ENCODE data around the gene TTC38.

Gene TTC38

DNA sequence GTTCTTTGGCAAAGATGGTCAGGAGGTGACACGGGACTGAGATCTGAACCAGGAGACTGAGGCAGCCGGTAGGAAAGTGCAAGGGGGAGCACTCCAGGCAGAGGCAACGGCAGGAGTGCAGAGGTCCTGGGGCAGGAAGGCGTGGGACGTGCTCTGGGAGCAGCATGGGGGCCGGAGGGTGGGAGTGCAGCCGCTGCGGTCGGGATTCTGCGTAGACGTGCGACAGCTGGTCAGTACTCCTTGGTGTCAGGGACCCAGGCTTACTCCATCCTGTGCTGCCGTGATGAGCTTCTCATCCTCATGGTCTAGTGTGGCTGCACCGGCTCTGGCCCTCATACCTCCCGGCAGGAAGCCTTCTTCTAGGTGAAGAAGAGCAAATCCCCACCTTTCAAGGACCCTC lies 50.8 kb downstream of the TTC38 start:
- ChIA-PET CTCF (interaction anchor here (7.5 kb wide), 1 partner anchor 197 kb away, joined by 65 read pairs; no protein-coding TSS in a partner anchor), POLR2A (interaction anchor here (1.2 kb wide), 1 partner anchor 14 kb away, joined by 3 read pairs; no protein-coding TSS in a partner anchor)
- Histone ChIP-seq H3K9me3 (ENCODE audit: control insufficient read depth, insufficient read depth, low read depth, low read length) (no peaks in the 10 kb centered on the region), H3K27ac (ENCODE audit: extremely low read depth, low read depth, low read length) (no peak overlapping the region), H3K4me3 (ENCODE audit: low read depth, low read length) (no peak overlapping the region), H3K36me3 (ENCODE audit: control insufficient read depth in 2 of 2, insufficient read depth in 1 of 2, low read length in 2 of 2) (peaks cover 63 to 95% of the 10 kb centered on the region in 2 experiments), H3K4me1 (ENCODE audit: control insufficient read depth, insufficient read depth, low read length) (no peaks in the 10 kb centered on the region)
- no peak for TF ChIP-seq ZNF2 (tag by site-specific recombination; IDR thresholded peaks at IDR 0.05)
- TF ChIP-seq SCRT2 (tag by site-specific recombination; IDR thresholded peaks at IDR 0.05), result no peak

DNA sequence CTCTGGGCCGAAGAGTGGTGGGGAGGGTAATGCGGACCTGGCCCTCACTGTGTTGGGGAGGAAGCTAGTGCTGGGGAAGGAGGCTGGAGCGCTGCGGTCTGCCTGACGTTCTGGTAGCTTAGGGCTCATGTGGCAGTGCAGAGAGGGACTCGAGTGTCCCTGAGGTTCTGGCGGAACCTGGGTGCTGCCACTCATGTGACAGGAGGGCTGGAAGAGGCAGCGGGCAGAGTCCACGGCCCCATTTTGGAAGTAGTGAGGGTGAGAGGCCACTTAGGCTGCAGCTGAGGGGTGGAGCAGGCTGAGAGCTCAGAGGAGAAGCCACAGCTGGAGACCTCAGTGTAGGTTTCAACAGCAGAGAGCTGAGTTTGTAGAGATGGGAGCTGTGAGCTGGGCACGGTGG lies 51.5 kb downstream of the TTC38 start:
- Histone ChIP-seq H3K36me3 (ENCODE audit: control insufficient read depth in 2 of 2, insufficient read depth in 1 of 2, low read length in 2 of 2) (peaks cover 70 to 95% of the 10 kb centered on the region in 2 experiments), H3K27ac (ENCODE audit: extremely low read depth, low read depth, low read length) (no peak overlapping the region), H3K4me3 (ENCODE audit: low read depth, low read length) (no peak overlapping the region), H3K9me3 (ENCODE audit: control insufficient read depth, insufficient read depth, low read depth, low read length) (no peaks in the 10 kb centered on the region), H3K4me1 (ENCODE audit: control insufficient read depth, insufficient read depth, low read length) (no peaks in the 10 kb centered on the region)
- CTCF ChIA-PET, result no interaction called here
- TF ChIP-seq ZNF548 (tag by site-specific recombination; IDR thresholded peaks at IDR 0.05) (no peak), ZNF624 (tag by site-specific recombination; IDR thresholded peaks at IDR 0.05) (no peak), ZNF677 (tag by site-specific recombination; IDR thresholded peaks at IDR 0.05) (no peak)
- TF ChIP-seq, protein P1, sequence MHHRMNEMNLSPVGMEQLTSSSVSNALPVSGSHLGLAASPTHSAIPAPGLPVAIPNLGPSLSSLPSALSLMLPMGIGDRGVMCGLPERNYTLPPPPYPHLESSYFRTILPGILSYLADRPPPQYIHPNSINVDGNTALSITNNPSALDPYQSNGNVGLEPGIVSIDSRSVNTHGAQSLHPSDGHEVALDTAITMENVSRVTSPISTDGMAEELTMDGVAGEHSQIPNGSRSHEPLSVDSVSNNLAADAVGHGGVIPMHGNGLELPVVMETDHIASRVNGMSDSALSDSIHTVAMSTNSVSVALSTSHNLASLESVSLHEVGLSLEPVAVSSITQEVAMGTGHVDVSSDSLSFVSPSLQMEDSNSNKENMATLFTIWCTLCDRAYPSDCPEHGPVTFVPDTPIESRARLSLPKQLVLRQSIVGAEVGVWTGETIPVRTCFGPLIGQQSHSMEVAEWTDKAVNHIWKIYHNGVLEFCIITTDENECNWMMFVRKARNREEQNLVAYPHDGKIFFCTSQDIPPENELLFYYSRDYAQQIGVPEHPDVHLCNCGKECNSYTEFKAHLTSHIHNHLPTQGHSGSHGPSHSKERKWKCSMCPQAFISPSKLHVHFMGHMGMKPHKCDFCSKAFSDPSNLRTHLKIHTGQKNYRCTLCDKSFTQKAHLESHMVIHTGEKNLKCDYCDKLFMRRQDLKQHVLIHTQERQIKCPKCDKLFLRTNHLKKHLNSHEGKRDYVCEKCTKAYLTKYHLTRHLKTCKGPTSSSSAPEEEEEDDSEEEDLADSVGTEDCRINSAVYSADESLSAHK (tag by site-specific recombination; IDR thresholded peaks at IDR 0.05), result no peak
- POLR2A ChIA-PET, result no interaction called here

DNA sequence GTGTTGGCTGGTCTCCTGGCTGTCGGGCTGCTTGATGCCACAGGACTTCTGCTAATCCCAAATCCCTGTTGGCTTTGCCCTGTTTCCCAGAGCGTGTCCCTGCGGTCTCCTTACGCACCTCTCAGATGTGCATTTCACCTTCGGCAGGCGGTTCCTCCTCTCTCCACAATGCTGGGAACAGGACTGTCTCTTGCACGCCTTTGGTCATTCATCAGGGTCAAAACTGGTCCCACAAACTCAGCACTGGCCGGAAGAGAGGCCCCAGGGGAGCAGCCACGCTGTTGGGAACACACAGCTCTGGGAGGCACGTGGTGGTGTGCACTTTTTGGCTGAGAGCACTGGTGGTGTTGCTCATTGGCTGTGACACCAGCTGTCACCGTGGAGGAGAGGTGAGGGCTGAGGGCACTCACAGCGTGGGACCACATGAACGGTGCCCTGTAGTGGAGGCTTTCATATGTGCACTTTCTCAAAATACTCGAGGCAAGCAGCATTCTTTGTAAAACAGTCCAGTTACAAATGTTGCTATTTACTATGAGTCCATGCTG lies 52.4 kb downstream of the TTC38 start:
- Histone ChIP-seq H3K4me1 (ENCODE audit: control insufficient read depth, insufficient read depth, low read length) (no peaks in the 10 kb centered on the region), H3K36me3 (ENCODE audit: control insufficient read depth in 2 of 2, insufficient read depth in 1 of 2, low read length in 2 of 2) (peaks cover 70 to 96% of the 10 kb centered on the region in 2 experiments), H3K4me3 (ENCODE audit: low read depth, low read length) (no peak overlapping the region), H3K27ac (ENCODE audit: extremely low read depth, low read depth, low read length) (no peak overlapping the region), H3K9me3 (ENCODE audit: control insufficient read depth, insufficient read depth, low read depth, low read length) (no peaks in the 10 kb centered on the region)
- POLR2A ChIA-PET, result no interaction called here
- CTCF ChIA-PET, result no interaction called here
- TF ChIP-seq ZNF747 (tag by site-specific recombination; IDR thresholded peaks at IDR 0.05) (no peak), ZNF175 (tag by site-specific recombination; IDR thresholded peaks at IDR 0.05) (no peak), ZNF843 (tag by site-specific recombination; IDR thresholded peaks at IDR 0.05) (no peak), ZNF610 (tag by site-specific recombination; IDR thresholded peaks at IDR 0.05; ENCODE audit: borderline replicate concordance) (no peak), ZNF404 (tag by site-specific recombination; IDR thresholded peaks at IDR 0.05) (no peak), ZNF121 (tag by site-specific recombination; IDR thresholded peaks at IDR 0.05) (no peak)
- TF ChIP-seq, protein P2, sequence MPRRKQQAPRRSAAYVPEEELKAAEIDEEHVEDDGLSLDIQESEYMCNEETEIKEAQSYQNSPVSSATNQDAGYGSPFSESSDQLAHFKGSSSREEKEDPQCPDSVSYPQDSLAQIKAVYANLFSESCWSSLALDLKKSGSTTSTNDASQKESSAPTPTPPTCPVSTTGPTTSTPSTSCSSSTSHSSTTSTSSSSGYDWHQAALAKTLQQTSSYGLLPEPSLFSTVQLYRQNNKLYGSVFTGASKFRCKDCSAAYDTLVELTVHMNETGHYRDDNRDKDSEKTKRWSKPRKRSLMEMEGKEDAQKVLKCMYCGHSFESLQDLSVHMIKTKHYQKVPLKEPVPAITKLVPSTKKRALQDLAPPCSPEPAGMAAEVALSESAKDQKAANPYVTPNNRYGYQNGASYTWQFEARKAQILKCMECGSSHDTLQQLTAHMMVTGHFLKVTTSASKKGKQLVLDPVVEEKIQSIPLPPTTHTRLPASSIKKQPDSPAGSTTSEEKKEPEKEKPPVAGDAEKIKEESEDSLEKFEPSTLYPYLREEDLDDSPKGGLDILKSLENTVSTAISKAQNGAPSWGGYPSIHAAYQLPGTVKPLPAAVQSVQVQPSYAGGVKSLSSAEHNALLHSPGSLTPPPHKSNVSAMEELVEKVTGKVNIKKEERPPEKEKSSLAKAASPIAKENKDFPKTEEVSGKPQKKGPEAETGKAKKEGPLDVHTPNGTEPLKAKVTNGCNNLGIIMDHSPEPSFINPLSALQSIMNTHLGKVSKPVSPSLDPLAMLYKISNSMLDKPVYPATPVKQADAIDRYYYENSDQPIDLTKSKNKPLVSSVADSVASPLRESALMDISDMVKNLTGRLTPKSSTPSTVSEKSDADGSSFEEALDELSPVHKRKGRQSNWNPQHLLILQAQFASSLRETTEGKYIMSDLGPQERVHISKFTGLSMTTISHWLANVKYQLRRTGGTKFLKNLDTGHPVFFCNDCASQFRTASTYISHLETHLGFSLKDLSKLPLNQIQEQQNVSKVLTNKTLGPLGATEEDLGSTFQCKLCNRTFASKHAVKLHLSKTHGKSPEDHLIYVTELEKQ (tag by site-specific recombination; IDR thresholded peaks at IDR 0.05; ENCODE audit: borderline replicate concordance), result no peak
- TF ChIP-seq, protein P3, sequence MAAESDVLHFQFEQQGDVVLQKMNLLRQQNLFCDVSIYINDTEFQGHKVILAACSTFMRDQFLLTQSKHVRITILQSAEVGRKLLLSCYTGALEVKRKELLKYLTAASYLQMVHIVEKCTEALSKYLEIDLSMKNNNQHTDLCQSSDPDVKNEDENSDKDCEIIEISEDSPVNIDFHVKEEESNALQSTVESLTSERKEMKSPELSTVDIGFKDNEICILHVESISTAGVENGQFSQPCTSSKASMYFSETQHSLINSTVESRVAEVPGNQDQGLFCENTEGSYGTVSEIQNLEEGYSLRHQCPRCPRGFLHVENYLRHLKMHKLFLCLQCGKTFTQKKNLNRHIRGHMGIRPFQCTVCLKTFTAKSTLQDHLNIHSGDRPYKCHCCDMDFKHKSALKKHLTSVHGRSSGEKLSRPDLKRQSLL (tag by site-specific recombination; IDR thresholded peaks at IDR 0.05), result no peak
- TF ChIP-seq, protein P1 (tag by site-specific recombination; IDR thresholded peaks at IDR 0.05), result no peak
- TF ChIP-seq, protein P4, sequence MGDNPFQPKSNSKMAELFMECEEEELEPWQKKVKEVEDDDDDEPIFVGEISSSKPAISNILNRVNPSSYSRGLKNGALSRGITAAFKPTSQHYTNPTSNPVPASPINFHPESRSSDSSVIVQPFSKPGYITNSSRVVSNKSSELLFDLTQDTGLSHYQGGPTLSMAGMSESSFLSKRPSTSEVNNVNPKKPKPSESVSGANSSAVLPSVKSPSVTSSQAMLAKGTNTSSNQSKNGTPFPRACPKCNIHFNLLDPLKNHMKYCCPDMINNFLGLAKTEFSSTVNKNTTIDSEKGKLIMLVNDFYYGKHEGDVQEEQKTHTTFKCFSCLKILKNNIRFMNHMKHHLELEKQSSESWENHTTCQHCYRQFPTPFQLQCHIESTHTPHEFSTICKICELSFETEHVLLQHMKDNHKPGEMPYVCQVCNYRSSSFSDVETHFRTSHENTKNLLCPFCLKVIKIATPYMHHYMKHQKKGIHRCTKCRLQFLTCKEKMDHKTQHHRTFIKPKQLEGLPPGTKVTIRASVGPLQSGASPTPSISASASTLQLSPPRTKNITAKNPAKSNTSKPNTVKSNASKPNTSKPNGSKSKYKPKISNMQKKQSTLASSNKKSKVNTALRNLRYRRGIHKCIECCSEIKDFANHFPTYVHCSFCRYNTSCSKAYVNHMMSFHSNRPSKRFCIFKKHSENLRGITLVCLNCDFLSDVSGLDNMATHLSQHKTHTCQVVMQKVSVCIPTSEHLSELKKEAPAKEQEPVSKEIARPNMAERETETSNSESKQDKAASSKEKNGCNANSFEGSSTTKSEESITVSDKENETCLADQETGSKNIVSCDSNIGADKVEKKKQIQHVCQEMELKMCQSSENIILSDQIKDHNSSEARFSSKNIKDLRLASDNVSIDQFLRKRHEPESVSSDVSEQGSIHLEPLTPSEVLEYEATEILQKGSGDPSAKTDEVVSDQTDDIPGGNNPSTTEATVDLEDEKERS (tag by site-specific recombination; IDR thresholded peaks at IDR 0.05), result no peak
- TF ChIP-seq, protein P5, sequence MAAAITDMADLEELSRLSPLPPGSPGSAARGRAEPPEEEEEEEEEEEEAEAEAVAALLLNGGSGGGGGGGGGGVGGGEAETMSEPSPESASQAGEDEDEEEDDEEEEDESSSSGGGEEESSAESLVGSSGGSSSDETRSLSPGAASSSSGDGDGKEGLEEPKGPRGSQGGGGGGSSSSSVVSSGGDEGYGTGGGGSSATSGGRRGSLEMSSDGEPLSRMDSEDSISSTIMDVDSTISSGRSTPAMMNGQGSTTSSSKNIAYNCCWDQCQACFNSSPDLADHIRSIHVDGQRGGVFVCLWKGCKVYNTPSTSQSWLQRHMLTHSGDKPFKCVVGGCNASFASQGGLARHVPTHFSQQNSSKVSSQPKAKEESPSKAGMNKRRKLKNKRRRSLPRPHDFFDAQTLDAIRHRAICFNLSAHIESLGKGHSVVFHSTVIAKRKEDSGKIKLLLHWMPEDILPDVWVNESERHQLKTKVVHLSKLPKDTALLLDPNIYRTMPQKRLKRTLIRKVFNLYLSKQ (tag by site-specific recombination; IDR thresholded peaks at IDR 0.05; ENCODE audit: borderline replicate concordance), result no peak
